GM21576 (cell line): ENCODE data around the gene MAP4K3.
"Not testable (repeated sequence)": the region's sequence is repeated elsewhere in the genome, so short reads cannot be mapped to it uniquely, and the experiment has no call there.

Experiments
- ATAC-seq: cut with Tn5 transposase; IDR thresholded peaks from one replicate; pipeline ENCODE4 v1.9.1; 2021; ENCODE audit warnings: mild to moderate bottlenecking, moderate library complexity; ENCODE audit not compliant: unreplicated experiment

The MAP4K3 gene

DNA sequence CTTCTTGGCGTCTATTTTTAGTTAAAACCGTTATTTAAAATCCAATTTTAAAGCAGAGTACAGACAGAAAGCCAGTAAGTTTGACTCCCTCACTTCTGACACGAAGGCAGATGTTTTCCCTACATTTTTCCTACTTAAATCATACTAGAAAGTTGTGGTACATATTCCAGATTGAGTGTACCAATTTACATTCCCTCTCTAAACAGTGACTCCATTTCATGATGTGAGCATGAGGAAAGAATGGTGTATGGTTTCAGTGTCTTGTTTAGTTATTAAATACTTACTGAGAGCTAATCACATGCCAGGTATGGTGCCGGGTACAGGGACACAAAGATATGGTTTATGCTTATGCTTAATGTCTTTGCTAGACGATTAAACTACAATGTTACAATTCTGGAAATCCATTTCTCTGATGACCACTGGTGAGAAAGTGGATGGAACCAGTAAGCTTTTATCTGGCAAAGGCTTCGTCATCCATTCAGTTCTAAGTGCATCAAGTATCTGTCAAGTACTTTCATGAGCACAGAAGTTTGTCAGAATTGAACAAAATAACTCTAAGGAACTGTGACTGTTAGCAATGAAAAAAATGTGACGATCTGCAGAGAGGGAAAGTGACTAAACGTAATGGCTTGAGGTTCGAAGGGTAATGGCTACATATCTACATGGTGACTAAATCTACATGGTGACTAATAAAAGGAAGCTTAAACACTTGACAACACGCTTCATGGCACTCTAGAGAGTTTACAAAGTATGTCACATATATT, 25.7 kb downstream of the MAP4K3 start:
- ATAC-seq: no peak

DNA sequence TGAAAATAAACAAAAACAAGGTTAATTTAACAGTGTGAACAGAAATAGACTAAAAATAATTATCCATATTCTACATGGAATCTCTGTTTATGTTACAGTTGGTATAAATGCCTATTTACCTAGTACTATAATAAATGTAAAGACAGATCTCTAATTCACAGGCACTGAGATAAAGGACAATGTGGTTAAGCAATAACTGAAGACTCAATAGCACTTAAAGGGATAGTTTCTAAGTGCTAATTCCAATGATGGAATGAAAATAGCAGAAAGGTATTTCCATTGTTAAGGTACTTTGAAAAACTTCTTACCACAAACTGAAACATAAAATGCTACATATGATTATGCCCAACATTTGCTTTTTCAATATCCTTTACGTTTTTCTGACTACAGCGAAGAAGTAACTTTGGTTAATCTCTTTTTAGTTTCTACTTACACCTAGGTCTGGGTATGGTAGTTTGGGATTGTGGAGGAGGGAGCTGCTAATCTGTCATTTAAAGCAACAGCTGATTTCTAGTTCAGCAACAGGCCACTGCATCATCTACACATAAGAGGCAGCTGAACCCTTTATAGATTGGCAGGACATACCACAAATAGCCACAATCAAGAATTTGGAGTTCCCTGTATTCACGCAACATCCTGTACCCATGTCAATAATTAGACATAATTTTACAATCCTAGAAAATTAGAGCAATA, 27.2 kb downstream of the MAP4K3 start:
- ATAC-seq: no peak

DNA sequence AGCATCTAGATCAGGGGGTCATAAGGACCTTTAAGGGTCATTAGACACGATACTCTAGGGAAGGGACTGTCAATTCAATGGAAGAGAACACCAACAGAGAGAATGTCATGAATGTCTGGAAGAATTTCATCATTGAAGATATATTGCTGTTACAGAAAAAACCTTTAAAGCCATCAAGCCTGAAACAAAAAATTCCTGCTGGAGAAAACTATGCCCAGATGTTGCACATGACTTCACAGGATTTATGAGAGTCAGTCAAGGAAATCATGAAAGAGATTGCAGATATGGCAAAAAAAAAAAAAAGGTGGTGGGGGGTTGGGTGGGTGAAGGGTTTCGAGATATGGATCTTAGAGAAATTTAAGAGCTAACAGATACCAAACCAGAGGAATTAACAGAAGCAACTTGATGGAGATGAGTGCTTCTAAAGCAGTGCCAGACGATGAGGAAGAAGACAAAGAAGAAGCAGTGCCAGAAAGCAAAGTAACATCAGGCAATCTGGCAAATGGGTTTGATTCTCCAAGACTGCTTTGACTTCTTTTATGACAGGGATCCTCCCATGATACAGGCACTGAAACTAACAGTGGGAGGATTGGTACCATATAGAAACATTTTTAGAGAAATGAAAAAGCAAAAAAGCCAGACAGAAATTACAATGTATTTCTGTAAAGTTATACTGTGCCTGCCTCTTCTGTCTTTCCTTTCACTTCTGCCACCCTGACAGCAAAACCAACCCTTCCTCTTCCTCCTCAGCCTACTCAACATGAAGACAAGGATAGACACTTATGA, 28.5 kb downstream of the MAP4K3 start:
- peak; percentile 62 for ATAC-seq

DNA sequence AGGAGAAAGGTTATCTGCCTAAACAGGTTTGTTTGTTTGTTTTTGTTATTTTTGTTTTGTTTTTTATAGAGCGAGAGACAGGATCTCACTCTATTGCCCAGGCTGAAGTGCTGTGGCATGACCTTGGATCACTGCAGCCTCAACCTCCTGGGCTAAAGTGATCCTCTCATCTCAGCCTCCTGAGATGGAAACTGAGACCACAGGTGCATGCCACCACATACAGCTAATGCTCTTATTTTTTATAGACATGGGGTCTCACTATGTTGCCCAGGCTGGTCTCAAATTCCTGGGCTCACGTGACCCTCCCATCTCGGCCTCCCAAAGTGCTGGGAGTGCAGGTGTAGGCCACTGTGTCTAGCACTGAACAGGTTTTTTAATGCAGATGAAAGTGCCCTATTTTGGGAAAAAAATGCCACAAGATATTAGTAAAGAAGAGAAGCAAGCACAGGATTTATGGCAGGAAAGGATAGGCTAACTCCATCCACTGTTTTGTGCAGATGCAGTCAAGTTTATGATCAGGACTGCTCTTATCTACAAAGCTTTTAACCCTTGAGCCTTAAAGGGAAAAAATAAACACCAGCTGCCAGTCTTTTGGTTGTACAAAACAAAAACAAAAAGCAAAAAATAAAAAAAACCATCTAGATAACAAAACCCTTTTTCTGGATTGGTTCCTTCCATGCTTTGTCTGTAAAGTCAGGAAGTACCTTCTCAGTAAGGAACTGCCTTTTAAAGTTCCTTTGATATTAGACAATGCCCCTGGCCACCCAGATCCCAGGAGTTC, 29.4 kb downstream of the MAP4K3 start:
- ATAC-seq: no peak

DNA sequence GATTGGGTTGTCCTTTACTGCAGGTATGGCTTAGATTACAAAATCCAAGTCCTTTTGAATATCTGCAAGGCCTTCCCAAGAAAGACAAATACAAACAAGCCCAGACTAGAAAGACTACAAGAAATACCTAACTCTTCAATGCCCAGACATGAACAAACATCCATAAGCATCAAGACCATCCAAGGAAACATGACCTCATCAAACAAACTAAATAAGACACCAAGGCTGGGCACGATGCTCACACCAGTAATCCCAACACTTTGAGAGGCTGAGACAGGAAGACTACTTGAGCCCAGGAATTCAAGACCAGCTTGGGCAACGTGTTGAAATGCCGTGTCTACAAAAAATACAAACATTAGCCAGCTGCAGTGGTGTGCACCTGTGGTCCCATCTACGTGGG, 31.7 kb downstream of the MAP4K3 start:
- ATAC-seq: no peak

DNA sequence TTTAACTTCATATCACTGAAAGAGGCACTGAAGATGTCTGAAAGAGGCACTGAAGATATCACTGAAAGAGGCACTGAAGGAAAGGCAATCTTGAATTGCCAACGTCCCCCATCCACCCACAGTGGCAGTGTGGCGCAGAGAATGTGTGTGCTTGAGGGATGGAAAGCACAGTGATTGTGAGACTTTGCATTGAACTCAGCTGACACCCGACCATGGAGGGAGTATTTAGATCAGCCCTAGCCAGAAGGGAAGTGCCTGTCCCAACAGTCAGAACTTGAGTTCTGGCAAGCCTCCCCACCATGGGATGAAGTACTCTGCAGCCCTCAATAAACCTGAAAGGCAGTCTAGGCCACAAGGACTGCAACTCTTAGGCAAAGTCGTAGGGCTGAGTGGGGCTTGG, 33.8 kb downstream of the MAP4K3 start:
- no peak for ATAC-seq

DNA sequence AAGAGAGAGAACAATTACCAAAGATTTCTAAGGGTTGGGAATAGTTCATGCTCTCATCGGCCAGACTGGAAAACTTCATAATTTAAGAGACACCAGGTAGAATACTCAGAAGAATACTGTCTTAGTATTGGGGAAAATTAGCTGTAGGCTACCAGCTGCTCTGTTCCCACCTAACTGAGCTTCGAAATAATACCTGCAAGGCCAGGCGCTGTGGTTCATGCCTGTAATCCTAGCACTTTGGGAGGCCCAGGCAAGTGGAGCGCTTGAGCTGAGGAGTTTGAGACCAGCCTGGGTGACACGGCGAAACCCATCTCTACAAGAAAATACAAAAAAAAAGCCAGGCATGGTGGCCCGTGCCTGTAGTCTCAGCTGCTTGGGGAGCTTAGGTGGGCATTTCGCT, 35.8 kb downstream of the MAP4K3 start:
- ATAC-seq: no peak

DNA sequence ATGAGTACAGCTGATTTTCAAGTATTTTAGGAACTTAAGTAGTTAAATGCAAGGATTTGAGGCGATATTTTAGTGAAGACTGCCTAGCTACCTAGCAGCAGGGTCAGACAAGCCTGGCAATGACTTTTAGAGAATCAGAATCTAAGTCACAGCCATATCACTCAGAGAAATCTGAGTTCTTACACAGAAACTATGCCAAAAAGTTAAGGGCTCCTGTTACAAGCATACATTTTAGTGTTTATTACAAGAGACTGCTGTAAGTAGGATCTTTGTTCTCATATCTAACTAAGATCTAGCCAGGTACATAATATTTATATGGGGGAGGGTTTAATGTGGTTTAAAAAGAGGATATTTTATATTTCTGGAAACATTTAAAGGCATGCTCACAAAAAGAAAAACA, 37.5 kb downstream of the MAP4K3 start:
- ATAC-seq: no peak

DNA sequence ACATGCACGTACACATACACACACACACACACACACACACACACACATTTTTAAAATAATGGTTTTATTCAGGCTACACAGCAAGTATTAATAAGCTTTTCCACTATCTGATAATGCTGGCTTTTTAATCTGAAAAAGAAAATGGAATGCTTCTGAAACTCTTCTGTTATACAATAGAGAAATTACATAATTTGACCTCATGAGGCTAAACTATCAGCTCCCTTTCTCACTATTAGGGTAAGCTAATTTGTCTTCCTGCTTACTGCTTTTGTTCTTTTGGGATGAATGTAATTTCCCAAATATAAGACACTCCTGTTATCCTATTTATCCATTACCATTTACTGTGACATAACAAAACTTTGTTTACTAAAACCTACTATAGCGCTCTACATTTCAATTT, 41.8 kb downstream of the MAP4K3 start:
- no peak for ATAC-seq

DNA sequence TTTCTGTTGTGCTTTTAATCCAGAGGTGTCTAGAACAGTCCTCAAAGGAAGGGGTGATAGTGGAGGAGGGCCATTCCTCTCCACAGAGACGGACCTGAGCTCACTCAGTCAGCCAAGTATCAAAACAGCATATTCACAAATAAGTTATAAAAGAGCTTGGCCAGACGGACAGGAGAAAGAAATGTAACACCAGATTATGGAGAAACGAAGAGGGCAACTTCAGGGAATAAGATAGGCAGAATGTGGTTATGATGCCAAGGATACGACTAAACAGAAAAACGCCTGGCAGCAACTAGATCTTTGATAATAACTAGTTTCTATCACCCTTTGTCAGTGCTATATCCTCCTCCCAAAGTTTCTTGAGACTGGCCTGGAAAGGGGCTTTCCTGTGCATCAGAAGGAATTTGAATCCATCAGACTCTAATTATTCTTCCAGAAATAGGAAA, 42.5 kb downstream of the MAP4K3 start:
- ATAC-seq: no peak

DNA sequence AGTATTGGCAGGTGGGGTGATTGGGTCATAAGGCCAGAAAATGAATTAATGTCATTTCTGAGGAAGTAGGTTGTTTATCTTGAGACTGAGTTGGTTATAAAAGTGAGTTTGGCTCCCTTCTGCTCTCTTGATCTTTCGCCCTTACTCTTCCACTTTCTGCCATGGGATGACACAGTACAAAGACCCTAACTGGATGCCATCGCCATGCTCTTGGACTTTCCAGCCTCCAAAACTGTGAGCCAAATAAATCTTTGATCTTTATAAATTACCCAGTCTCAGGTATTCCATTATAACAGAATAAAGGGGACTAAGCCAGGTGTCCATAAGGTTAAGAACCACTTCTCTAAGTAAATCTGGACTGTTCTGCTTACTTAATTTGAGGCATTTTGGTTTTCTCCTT, 44.4 kb downstream of the MAP4K3 start:
- ATAC-seq: no peak

DNA sequence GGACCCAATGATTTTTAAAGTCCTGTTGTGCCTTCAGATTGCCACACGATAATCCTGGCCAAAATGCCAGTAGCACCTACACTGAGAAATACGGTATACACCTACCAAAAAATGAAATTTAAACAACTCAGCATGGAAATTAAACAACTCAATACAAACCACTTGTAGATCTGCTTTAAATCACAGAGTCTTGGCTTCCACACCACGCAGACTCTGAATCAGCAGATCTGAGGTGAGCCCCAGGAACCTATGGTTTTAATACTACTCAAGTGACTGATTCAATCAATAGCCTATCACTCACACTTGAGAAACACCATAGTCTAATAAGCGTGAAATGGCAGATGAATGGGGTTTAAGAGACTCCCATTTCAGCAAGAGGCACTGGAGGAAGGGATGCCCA, 46.9 kb downstream of the MAP4K3 start:
- ATAC-seq: no peak

DNA sequence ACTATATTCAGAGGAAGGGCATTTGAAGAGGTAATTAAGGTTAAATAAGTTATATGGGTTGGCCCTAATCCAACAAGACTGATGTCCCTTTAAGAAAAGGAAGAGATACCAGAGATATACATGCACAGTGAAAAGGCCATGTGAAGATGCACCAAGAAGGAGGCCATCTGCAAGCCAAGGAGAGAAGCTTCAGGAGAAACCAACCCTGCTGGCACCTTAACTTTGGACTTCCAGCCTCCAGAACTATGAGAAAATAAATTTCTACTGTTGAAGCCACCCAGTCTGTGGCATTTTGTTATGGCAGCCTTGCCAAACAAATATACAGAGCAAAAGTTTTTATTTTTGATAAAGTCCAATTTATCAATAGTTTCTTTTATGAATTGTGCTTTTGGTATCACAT, 51.0 kb downstream of the MAP4K3 start:
- ATAC-seq: no peak

DNA sequence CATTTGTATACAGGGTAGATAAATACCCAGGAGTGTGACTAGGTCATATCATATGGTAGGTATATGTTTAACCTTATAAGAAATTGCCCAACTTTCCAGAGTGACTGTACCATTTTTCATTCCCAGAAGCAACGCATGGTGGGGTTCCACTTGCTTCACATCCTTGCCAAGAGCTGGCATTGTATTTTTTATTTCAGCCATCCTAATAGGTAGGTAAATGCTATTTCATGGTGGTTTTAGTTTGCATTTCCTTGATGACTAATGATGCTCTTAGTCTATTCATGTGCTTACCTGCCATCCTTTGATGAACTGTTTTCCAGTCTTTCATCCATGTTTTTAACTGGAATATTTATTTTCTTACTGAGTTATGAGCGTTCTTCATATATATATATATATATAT, 51.9 kb downstream of the MAP4K3 start:
- no peak for ATAC-seq

DNA sequence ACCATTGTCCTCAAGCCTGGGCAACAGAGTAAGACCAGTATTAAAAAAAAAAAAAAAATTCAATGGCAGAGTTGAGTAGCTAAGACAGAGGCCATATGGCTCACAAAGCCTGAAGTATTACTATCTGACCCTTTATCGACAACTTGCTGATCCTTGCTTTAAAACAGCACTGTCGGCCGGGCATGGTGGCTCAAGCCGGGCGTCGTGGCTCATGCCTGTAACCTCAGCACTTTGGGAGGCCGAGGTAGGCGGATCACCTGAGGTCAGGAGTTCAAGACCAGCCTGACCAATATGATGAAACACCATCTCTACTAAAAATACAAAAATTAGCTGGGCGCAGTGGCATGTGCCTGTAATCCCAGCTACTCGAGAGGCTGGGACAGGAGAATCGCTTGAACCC, 53.0 kb downstream of the MAP4K3 start:
- ATAC-seq: not testable (repeated sequence)

DNA sequence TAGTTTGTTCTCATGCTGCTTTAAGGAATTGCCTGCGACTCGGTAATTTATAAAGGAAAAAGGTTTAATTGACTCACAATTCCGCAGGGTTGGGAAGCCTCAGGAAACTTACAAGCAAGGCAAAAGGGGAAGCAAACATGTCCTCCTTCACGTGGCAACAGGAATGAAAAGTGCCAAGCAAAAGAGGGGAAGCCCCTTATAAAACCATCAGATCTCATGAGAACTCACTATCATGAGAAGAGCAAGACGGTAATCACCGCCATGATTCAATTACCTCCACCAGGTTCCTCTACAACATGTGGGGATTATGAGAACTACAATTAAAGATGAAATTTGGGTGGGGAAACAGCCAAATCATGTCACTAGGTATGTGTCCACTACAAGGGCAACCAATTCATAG, 53.9 kb downstream of the MAP4K3 start:
- ATAC-seq: no peak

DNA sequence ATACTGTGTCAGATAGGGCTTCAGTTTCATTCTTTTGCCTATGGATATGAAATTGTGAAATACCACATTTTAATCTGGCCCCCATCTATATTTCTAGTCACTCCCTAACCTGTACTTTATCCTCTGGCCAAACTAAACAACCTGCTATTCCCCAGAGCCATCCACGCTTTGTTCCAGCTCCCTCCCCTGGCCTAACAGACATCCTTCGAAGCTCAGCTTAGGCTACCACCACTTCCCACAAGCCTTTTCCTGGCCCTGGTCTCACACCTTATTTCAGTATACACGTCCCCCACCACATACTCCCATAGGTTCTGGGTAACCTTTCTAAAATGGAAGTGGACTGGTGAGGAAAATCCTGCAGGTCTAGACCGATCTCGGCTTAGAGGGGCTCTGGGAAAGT, 55.4 kb downstream of the MAP4K3 start:
- no peak for ATAC-seq

DNA sequence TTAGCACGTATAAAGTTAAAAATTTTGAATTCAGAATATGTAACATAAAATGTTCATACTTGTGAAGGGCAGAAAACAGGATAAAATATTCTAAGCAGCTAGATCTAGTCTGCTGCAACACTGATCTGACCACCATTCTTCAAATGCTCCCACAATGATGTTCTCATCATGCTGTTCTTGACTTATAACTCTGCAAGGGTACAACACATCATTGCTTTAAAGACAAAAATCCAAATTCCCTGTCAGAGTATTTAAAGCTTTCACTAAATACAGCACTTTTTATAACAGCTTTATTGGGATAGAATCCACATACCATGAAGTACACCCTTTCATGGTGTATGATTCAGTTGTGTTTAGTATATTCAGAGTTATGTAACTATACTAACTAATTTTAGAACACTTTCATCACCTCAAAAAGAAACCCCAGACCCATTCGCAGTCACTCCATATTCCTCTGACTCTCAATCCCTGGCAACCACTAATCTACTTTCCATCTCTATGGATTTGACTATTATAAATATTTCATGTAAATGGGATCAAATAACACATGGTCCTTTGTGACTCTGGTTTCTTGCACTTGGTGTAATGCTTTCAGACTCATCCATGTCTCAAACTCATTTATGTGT, 56.4 kb downstream of the MAP4K3 start:
- ATAC-seq: no peak

DNA sequence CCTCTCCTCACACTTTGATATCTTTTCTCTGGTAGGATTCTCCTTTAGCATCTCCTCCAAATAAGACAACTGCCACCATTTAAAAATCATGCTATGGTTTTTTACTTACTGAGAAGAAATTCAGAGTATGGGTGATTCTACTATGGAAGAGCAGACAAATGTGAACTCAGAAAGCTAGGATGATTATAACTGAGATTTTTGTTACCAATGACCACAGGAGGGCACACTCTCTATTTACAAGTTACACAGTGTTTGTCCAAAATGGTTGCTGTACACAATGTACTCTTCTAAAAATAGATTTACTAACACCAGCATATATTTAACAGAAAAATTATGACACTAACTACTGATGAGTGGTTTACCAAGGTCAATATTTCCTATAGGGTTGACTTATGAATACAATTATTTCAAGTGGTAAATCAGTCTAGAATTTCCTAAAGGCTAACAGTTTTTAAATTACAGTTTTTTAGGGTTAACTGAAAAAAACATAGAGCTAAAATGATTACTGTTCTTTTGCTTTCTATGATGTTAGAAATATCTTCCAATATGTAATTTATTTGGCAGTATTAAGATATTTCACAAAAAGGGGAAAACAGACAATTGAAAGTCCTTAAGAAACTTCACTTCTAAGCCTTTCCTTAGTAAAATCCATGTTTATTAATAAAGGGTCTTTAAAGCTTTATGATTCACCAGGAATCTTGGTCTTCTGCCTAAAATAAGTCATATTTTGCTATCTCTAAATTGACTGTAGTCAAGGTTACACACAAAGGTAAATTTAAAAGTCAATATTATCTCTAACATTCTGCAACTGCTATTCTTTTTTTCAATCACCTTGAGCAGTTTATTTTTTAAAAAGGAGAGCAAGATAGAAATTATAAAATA, 57.2 kb downstream of the MAP4K3 start:
- ATAC-seq: peak; percentile 71

DNA sequence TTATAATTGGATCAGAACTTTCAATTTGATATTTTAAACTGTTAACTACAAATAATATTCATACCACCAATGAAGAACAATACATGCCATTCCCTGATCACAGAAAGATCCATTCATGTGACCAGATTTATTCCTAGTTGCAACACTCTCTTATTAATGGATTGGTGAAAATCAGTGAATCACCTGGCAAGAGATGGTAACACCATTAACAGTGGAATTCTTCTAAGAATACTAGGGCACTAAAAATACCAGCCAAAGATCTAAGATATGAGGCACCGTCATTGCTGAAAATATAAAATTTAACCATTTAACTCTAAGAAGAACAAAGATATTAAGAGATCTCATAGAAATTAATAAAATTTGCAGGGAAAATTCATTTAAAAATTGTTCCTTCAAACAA, 58.1 kb downstream of the MAP4K3 start:
- ATAC-seq: no peak
